ENCODE measurements around the gene HMG20B.

HMG20B gene

DNA sequence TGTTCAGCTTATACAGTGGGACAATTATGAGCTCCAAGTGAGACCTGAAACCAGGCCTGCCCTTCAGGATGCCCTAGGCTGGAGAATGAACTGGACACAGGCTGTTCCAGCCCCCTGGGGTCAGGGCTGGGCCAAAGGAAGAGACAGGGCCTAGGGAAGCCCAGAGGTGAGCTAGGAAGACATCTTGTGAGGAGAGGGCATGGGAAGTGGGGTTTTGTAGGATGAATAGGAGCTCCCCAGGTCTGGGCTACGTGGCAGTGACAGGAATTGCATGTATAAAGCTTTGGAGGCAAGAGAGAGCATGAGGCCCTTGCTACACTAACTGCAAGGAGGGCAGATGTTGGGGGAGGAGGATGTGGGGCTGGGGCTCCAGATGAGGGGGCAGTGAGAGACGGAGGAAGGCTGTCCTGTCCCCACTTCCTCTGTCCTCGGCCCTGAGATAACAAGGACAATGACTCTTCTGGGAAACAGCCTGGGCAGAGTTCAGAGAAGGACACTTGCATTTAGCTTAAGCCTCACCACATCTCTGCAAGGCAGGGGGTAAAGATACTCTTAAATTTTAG, 35.4 kb downstream of the HMG20B start:
- no peak for DNase-seq

DNA sequence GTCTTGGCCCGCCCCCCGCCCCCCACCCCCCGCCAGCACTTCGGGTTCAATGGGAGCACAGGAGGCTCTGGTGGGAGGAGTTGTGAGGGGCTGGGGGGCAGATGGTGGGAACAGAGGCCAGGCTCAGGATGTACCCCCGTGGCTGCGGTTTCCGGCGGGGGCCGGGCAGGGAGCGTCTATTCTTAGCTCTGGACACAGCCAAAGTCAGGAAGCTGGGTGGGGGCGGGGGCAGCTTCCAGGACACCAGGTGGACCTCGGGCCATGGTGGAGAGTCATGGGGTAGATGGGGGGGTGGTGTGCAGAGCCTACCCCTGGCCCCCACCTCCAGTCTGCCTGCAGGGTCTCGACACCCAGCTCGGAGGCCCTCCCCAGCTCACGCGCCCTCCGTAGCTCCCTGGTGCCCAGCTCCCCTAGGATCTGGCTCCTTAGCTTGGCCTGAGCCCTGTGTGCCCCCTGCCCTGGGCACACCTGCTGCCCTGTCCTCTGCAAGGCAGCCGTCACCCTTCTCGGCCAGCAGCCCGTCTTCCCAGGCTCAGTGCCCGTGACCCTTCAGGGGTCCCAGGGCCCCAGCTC, 36.1 kb downstream of the HMG20B start:
- no peak for DNase-seq

DNA sequence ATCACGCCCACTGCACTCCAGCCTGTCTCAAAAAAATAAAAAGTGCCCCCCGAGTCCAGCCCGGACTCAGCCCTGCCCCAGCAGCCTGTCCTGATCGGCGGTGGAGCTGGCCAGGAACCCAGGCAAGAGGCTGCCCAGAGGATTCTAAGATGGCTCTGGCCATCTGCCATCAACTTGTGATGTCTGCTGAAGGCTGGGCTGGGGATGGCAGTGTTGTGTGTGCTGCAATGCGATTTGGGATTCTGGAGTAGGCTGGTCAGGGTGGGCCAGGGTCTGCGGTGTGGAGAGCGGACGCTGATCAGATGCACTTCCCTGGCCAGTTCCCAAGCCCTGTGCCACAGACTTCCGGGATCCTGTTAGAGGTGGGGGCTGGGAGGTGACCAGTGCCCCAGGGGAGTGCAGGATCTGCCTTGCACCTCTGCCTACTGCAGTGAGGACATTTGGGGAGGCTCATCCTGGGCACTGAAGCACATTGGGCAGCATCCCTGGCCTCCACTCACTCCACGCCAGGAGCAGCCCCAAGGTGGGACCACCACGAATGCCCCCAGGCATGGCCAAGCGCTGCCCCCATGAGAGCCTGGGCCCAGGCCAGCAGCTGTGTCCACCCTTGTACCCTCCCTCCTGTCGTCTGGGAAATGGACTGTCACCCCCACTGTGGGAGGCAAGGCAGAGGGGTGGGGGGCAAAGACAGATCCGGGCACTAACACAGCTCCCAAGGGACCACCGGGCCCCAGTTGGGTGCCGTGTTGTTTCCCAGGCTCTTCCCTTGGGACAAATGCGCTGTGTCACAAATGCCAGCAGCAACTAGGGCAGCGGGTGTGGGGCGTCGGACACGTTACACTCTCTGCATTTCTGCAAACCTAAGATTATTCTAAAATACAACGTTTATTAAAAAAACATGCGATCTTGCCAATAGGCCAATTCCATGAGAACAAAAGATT, 37.3 kb downstream of the HMG20B start:
- DNase-seq: no peak

DNA sequence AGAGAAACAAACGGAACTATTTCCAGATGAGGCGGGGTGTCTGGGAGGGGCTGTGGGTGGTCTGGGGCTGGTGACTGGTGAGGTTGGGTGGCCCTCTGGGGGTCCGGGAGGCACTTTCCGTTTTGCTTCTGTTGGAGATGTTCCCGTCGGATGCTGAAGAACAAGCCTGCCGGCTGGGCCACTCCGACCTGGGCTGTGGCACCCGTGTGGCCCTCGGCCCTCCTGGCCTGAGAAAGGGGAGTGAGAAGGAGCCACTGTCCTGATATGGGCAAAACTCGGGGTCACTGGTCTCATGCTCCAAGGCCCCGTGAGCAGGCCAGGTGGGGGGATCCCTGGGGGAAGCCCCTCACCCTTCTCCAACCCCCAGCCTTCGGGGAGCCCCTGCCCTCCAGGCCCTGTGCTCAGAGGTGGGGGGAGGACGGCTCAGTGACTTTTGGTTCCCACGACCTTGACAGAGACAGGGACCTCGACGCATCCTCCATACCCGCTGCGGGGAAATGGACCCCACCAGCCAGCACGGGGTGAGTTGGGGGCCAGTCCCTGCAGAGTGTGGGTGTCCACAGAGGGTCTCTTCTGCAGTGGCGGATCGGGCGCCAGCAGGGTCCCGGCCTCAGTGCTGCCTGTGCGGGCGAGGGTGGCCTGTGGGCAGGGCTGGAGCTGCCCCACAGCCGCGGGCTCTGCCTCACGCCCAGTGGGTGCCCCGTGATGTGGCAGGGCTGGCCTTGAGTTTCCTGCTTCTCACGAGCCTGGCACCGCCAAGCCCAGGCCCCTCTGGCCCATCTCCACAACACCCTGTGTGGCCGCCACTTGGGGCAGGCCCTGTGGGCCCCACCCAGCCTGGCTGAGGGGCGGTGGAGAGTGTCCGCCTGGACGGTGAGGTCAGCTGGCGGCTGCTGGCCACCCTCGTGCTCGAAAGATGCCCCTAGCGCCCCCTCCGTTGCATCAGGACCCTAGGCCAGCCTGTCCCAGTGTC, 38.3 kb downstream of the HMG20B start:
- DNase-seq: no peak

DNA sequence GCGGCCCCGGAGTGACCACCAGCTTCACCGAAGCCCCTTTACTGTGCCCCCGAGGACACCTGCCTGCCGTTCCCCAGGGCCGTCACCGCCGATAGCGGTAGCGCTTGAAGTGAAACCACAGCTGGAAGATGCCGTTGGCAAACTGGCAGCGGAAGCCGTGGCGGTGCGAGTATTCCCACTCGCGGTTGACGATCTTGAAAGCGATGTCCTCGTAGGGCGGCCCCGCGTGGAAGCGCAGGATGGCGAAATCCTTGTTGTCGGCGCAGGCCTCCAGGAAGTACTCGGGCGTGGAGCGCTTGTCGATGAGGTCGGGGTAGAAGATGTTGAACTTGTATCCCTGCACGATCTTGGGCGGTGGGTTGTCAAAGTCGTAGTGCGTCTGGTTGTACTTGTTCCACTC, 39.1 kb downstream of the HMG20B start:
- DNase-seq: no peak

DNA sequence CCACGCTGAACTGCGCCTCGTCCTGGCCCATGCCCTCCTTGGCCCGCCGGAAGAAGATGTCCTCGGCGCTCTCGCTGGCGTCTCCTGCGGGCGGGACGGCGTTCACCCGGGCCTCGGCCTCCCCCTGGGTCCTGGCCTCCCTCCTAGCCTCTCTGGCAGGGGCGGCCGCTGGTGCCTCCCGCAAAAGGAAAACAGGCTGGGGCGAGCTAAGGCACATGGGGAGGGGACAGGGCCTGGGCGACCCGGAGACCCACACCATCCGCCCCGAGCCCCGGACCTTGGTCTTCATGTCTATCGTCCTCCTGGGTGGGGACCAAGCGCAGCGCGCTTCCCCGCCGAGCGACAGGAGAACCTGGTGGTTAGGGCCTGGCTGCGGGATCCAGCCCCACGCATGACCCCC, 39.6 kb downstream of the HMG20B start:
- no peak for DNase-seq

DNA sequence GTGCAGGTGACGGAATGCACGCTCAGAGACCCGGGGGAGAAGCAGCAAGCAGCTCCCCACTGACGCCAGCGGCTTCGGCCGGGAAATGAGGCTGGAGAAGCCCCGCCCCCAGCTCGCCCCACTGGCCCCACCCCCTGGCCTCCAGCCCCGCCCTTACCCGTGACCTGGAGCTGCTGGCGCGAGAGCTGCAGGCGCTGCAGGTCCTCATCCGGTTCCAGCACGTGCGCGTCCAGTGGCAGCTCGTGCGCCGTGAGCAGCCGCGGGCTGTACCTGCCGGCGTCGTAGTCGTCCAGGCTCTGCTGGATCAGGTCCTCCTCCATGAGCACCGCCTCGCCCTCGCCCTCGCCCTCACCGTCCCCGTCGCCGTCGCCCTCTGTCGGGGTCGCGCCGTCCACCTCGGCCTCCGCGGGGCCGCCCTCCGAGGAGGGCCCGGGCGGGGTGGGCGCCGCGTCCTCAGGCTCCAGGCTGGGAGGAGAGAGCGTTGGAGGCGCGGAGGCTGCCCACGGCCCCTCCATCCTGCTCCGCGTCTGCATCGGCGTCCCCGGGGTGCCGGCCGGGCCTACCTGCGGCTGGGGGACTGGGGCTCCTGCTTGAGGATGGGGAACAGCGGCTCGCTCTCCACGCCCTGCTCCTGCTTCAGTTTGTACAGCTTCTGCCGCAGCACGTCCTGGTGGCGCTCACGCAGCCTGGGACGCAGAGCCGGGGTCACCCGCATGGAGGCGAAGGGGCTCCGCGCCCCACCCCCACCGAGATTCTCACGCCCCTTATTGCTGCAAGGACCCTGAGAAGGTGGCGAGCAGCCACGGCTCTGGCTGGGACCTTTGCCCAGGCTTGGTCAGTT, 40.4 kb downstream of the HMG20B start:
- DNase-seq: no peak

DNA sequence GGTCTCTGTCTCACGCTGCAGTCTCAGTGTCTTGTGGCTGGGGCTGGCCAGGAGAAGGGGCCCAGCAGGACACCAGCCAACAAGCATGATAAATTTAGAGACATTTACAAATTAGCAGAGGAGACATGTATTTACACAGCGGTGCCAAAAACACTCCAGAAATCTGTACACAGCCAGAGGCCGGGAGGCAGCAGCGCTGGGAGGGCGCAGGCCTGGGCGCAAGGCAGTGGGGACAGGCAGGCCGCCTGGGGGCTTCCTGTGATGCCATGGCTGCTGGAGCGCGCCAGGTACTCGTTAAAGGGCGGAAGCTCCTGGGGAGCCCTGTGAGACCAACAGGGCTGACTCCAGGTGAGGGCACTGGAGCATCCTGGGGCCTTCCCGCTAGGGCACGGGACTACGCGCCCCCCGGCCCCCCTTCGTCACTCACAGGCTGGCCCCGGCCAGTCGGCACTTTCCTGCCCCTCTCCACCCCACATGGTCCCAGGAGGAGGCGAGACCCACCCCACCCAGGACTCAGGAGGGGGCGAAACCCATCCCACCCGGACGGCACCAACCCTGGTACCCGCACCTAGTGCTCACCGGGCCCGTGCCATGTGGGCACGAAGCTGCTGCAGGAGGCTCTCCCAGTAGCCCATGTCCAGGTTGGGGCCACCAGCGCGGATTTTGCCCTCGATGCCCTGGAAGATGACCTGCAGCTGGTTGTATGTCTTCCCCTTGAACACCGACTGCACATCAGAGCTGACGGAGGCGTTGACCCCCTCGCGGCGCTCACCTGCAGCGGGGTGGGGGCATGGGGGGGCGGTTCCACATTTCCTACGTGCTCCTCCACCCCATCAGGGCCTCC, 41.3 kb downstream of the HMG20B start:
- no peak for DNase-seq

DNA sequence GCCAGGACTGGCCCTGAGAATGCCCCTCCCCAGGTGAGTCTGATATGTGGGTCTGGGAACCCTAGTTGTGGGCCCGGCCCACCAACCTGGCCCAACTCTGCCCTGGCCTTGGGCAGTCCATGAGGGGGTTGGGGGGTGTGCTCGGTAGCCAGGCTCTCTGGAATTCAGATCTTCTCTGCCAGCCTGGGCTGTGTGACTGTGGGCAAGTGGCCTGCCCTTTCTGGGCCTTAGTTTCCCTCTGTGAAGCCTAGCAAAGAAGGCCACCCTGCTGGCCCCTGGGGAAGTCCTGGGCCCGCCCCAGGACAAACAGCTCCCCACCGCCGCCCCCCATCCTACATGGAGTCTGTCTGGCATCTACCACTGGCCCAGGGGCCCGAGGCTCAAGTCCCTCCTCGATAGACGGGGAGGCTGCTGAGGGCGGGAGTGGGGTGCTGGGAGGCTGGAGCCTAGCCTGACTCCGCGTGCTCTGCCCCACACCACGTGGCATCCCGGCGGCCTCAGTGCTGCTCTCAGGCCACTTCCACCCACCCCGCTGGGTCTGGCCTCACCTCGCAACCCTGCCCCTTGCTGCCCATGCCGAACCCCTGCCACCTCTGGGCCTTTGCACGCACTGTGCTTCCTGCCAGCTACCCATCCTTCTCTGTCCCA, 42.2 kb downstream of the HMG20B start:
- DNase-seq: no peak

DNA sequence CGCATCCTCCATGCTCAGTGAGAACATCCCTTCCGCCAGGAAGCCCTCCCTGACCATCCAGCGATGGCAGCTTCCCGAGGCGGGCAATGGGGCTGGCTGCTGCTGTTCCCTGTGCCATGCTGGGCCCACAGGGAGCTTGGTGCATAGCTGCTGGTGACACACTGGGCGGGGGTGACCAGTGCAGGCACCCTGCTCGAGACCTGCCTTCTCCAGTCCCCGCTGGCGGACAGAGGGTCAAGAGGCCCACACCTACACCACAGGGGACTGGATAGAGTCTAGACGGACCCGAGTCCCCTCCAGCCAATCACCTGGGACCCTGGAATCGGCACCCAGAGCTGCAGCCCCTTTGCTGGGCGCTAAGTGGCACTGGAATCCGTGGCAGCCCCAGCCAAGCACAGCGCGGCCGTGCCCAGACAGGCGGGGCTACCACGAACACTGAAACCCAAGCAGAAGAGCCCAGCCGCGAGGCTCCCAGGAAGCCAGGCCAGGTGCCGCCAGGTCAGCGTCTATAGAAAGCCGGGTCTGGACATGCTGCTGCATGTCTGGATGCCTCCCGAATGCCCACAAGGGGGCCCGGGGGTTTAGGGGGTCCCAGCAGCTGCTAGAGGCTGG, 42.9 kb downstream of the HMG20B start:
- DNase-seq: no peak

DNA sequence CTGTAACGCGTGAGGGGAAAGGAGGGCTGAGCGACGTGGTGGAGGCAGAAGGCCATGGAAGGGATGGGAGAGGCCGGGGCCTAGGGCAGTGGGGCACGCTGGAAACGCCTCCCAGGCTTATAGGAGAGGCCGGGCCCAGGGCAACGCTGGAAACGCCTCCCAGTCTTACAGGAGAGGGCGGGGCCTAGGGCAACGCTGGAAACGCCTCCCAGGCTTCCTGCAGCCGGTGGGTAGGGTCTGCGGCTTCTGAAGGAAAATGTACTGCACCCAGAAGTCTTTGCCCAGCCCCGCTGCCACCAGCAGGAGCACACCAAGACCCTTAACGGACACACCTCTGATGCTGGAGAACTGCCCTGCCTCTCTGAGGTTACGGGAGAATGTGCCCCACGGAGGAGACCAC, 44.7 kb downstream of the HMG20B start:
- no peak for DNase-seq

DNA sequence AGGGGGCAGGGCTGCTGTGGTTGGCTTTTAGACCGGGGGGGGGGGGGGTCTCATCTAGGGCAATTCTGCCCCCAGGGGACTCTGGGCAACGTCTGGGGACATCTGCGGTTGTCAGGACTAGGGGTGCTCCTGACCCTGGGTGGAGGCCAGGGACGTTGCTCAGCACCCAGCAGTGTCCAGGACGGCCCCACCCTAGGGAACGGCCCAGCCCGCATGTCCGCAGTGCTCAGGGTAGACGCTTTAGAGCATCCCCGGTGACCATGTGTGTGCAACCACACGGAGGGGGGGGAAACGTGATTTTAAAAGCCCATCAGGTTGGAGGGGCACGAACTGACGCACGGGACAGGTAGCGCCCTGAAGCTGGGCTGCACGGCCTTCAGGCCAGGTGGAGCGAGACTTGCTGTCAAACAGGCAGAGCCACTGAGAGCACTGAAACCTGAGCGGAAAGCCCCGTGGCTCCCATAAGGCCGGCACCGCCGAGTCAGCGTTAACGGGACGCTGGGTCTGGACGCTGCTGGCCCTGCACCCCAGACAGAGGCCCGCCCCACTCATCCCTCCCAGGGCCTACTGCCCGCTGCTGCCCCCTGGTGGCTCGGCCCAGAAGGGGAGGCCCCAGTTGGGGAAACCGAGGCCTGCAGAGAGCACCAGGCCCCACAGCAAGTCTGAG, 45.5 kb downstream of the HMG20B start:
- peak; percentile 28 to 57 for DNase-seq

DNA sequence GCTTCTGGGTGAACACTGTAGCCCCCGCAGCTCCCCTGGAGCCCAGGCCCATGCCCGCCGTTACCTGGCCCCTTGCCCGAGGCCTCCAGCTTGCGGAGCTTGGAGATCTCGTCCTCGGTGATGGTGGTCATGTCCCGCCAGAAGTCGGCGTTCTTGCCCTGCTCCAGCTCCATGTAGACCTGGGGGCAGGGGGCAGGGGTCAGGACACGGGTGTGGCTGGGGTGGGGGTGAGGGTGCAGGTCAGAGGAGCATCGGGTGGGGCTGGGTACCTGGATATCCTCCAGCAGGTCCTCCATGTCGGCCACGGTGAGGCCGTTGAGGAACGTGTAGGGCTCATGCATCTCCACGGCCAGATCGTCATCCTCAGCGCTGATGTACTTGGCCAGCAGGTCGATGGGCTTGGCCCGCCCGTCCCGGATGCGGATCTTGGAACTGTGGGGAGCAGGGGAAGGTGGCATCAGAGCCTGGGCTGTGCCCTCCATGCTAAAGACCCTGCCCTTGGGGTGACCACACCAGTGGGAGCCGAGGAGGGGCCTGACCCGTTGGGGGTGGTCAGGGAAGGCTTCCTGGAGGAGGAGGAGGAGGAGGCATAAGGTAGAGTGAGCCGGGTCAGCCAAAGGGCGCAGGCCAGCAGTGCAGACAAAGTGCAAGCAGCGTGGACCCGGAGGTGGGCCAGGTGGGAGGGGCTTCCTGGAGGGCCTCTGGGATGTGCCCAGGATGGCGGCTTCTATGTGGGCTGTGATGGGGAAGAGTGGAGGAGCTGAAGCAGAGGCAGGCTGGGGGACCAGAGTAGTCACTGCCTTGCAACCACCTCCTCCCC, 46.3 kb downstream of the HMG20B start:
- no peak for DNase-seq

DNA sequence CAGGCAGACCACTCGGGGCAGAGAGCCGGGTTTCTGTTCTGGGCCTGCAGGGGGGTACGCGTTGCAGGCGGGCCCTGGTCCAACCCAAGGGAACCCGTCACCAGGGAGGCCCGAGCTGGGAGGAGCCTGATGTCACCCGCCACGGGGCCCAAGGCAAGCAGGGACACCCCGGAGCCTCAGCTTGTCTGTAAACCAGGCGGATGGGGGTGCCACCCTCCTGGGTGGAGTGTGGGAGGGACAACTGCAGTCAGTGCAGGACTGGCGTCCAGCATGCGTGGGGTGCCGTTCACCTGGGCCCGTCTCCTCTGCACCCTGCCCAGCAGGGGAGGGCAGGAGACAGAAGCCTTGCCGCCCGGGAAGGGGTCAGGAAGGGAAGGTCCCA, 46.9 kb downstream of the HMG20B start:
- no peak for DNase-seq

DNA sequence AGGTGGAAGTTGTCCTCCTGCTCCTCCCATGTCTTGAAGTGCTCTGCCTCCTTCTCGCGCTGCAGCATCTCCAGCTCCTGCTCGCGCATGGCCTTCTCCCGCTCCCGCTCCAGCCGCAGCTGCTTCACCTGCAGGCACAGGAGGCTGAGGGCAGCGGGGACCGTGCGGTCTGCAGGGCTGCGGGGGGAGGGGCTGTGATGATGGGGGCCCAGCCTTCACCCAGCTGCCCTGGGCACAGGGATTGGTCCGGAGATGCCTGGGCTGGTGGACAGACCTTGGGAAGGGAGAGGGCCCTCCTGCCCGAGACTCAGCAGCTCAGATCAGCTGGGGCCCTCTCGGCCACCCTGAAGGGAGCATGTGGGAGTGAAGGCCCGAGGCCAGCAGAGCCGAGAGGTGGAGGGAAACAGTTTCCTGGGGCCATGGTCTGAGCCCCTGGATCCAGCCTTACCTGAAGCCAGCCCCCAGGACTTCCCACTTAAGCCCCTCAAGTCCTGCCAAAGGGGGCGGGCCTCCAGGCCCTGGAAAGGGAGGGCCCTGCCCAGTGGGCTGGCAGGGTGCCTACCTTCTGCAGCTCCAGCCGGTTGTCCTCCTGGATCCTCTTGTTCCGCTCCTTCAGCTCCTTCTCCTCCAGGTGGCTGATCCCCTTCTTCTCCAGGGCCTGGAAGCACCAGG, 47.5 kb downstream of the HMG20B start:
- DNase-seq: no peak

DNA sequence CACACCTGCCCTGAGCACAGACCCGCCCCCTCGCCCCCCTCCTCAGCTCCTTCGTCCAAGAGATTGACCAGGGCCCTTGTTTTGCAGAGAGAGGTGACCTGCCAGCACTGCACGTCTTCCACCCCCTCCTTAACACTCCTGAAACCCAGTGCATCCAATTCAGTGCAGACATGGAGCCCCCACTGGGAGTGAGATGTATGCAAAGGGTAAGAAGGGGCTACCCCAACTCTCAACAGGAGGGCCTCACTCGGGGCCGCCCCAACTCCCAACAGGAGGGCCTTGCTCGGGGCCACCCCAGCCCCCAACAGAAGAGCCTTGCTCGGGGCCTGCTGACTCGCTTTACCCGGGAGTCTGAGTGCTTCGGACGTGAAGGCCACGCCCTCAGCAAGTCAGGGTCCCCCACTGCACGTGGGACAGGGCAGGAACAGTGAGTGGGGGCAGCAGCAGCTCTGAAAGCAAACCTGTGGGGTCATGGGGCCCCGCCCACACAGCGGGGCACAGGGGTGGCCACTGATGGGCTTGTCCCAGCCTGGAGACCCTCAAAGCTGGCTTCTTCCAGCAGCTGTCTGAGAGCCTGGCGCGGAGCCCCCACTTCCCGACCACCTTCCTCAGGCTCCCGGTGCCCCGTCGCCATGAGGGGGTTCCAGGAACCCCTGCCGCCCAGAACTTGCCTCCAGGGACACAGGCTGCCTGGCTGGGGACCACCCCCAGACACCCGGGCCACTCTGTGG, 48.2 kb downstream of the HMG20B start:
- DNase-seq: no peak

DNA sequence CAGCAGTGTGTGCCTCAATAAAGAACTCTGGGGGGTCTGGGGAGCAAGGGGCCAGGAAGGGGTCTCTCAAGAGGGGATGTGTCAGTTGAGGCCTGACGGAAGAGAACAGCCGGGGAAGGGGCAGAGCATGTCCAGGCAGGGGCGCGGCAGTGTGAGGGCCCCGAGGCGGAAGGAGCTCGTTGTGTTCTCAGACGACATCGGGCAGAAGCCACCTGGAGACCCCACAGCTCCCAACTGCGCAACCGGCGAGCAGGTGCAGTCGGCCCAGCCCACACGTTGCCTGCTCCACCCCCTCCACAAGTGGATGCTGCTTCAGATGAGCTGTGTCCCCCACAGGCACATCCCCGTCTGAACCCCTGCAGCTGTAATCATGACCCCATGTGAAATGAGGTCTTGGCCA, 48.9 kb downstream of the HMG20B start:
- no peak for DNase-seq

Data from CD4-positive, alpha-beta T cell treated with Interferon alpha-2 for 1 hour (primary cell).